HepG2 (cell line): ENCODE measurements around the gene NDEL1. TPM values are rescaled to one million over a fixed set of nuclear protein-coding genes. Genes with fewer than 3 reads are reported as not detected.

Source experiments
- ATAC-seq: fragments of 200-7000 bp; cut with Tn5 transposase; 3 replicates; pipeline ENCODE4 v1.9.1; 2020; ENCODE audit warnings: mild to moderate bottlenecking, moderate library complexity
- BruUV-seq: library from RNA; stranded (reverse); fragments of 400-500 nt; replicated peaks from 2 replicates; lab custom pipeline; 2021; lab: Mats Ljungman, UMichigan
- CTCF ChIA-PET: fragments of 300-600 bp; formaldehyde crosslinking; extraction: SDS; loops from one replicate; lab custom pipeline; 2021; ENCODE audit warnings: low total read pairs, inconsistent platforms, low intra/inter-chr PET ratio; lab: Yijun Ruan, JAX
- POLR2A ChIA-PET: fragments of 350-600 bp; sonication (Branson Sonifier 250); formaldehyde crosslinking; loops from one replicate; lab custom pipeline; 2020; ENCODE audit warnings: antibody characterized with exemption, inconsistent platforms; lab: Yijun Ruan, JAX
- DNase-seq: peaks from one replicate; pipeline ENCODE4 v3.0.0-alpha.2; 2015; ENCODE audit warnings: low spot score
- FAIRE-seq: peaks from 3 replicates; lab custom pipeline; 2011; peaks lifted over from hg19 to GRCh38; lab: Jason Lieb, UNC
- H2AFZ ChIP-seq: one replicate; pipeline ENCODE4 v1.6.1; 2011; ENCODE audit warnings: low read length, inconsistent platforms
- H3K27ac ChIP-seq: fragments of 300-600 bp; 3 replicates; pipeline ENCODE4 v1.8.0; 2011; ENCODE audit warnings: mixed run types, mild to moderate bottlenecking, mixed read lengths, low read length, inconsistent platforms; ENCODE audit not compliant: insufficient read depth; ENCODE audit errors: extremely low read length
- H3K27me3 ChIP-seq, 2 experiments: fragments of 200-600 bp in 1 of 2; 2 replicates in 1 of 2; 3 replicates in 1 of 2; pipeline versions ENCODE4 v1.6.0 to v1.8.0; 2011; ENCODE audit warnings: low read length in 2 of 2, mild to moderate bottlenecking in 2 of 2, moderate library complexity in 2 of 2, inconsistent platforms in 1 of 2; ENCODE audit not compliant: insufficient read depth in 2 of 2, control insufficient read depth in 1 of 2
- H3K36me3 ChIP-seq, 2 experiments: fragments of 200-600 bp in 1 of 2; replicated peaks in 1 of 2; 2 replicates in 1 of 2; 3 replicates in 1 of 2; pipeline versions ENCODE4 v1.5.1 to v1.8.0; 2011; ENCODE audit warnings: low read length in 2 of 2, inconsistent platforms in 1 of 2; ENCODE audit not compliant: insufficient read depth in 2 of 2, control insufficient read depth in 1 of 2
- H3K4me1 ChIP-seq: 2 replicates; pipeline ENCODE4 v1.5.1; 2012; ENCODE audit warnings: low read length, inconsistent platforms; ENCODE audit not compliant: insufficient read depth
- H3K4me2 ChIP-seq: 2 replicates; pipeline ENCODE4 v1.6.0; 2011; ENCODE audit warnings: low read depth, low read length, inconsistent platforms
- H3K4me3 ChIP-seq, 3 experiments: fragments of 200-600 bp in 1 of 3; sonication (generic), shearing (Covaris generic) in 1 of 3; replicated peaks in 1 of 3; 2 replicates each; pipeline ENCODE4 v1.5.1; 2011 to 2016; ENCODE audit warnings: low read length in 3 of 3, inconsistent platforms in 2 of 3, low read depth in 2 of 3, mild to moderate bottlenecking in 2 of 3, control low read depth in 1 of 3, mixed read lengths in 1 of 3; ENCODE audit not compliant: insufficient read depth in 1 of 3
- H3K79me2 ChIP-seq: one replicate; pipeline ENCODE4 v1.6.1; 2011; ENCODE audit warnings: low read length, inconsistent platforms; ENCODE audit not compliant: insufficient read depth
- H3K9ac ChIP-seq: 2 replicates; pipeline ENCODE4 v1.6.0; 2011; ENCODE audit warnings: mild to moderate bottlenecking, low read depth, low read length, inconsistent platforms; ENCODE audit not compliant: insufficient read depth
- H3K9me3 ChIP-seq: 2 replicates; pipeline ENCODE4 v1.5.1; 2012; ENCODE audit warnings: mild to moderate bottlenecking, low read length
- H4K20me1 ChIP-seq: 2 replicates; pipeline ENCODE4 v1.6.0; 2011; ENCODE audit warnings: inconsistent platforms, mild to moderate bottlenecking, low read length, moderate library complexity; ENCODE audit not compliant: insufficient read depth
- CBX2 ChIP-seq, 2 experiments: fragments of 200-600 bp in 1 of 2; sonication (generic); formaldehyde crosslinking in 1 of 2; IDR thresholded peaks; 2 replicates each; pipeline versions ENCODE4 v1.7.0 to v1.8.1; 2018 to 2022; ENCODE audit warnings: low read depth in 2 of 2, low read length in 1 of 2, mild to moderate bottlenecking in 1 of 2, missing genetic modification reagents in 1 of 2
- HHEX ChIP-seq: IDR thresholded peaks from 2 replicates; pipeline ENCODE4 v1.6.1; 2016; ENCODE audit warnings: control low read depth
- HOXA3 ChIP-seq: sonication (generic); formaldehyde crosslinking; IDR thresholded peaks from 2 replicates; pipeline ENCODE4 v1.5.0; 2020; ENCODE audit warnings: missing genetic modification reagents
- MAFF ChIP-seq: IDR thresholded peaks from 2 replicates; pipeline ENCODE4 v1.6.1; 2011; ENCODE audit warnings: low read depth, low read length, improper control_type of control experiment
- MBNL3 ChIP-seq: fragments of 250-450 bp; sonication (Bioruptor Pico); conservative IDR thresholded peaks from 2 replicates; pipeline ENCODE4 v1.8.0; 2022; ENCODE audit warnings: mild to moderate bottlenecking, inconsistent platforms
- MLLT10 ChIP-seq: sonication (generic); formaldehyde crosslinking; IDR thresholded peaks from 2 replicates; pipeline ENCODE4 v1.4.0; 2020; ENCODE audit warnings: missing genetic modification reagents
- MXD4 ChIP-seq: IDR thresholded peaks from 2 replicates; pipeline ENCODE4 v1.6.1; 2016; ENCODE audit warnings: mild to moderate bottlenecking, missing biosample characterization, missing genetic modification reagents
- NCOA1 ChIP-seq: sonication (generic); formaldehyde crosslinking; IDR thresholded peaks from 2 replicates; pipeline ENCODE4 v1.9.0; 2021; ENCODE audit warnings: missing genetic modification reagents
- RFXAP ChIP-seq: sonication (generic); formaldehyde crosslinking; IDR thresholded peaks from 2 replicates; pipeline ENCODE4 v1.4.0; 2020; ENCODE audit warnings: missing genetic modification reagents, borderline replicate concordance
- SOX5 ChIP-seq: IDR thresholded peaks from 2 replicates; pipeline ENCODE4 v1.6.1; 2016; ENCODE audit warnings: borderline replicate concordance
- ZBTB3 ChIP-seq: sonication (generic); formaldehyde crosslinking; IDR thresholded peaks from 2 replicates; pipeline ENCODE4 v1.4.0; 2020; ENCODE audit warnings: low read depth, mild to moderate bottlenecking, moderate library complexity, missing genetic modification reagents, borderline replicate concordance
- ZNF224 ChIP-seq: sonication (generic); formaldehyde crosslinking; IDR thresholded peaks from 2 replicates; pipeline ENCODE4 v1.5.0; 2020; ENCODE audit warnings: mild to moderate bottlenecking, missing genetic modification reagents
- ZNF253 ChIP-seq: sonication (generic); formaldehyde crosslinking; IDR thresholded peaks from 2 replicates; pipeline ENCODE4 v1.8.0; 2022; ENCODE audit warnings: mild to moderate bottlenecking, missing genetic modification reagents, borderline replicate concordance
- ZNF496 ChIP-seq: sonication (generic); formaldehyde crosslinking; IDR thresholded peaks from 2 replicates; pipeline ENCODE4 v1.8.1; 2023; ENCODE audit warnings: mild to moderate bottlenecking, moderate library complexity, missing genetic modification reagents; ENCODE audit not compliant: insufficient replicate concordance
- WGBS: methylation state at CpG from one replicate; pipeline ENCODE4 v1.1.6; 2017; ENCODE audit warnings: low lambda C conversion rate; 5-methylcytosine and 5-hydroxymethylcytosine counted together
- in situ Hi-C: cut with HindIII; loops from 2 replicates; pipeline ENCODE4 v1.10.0; 2017; ENCODE audit warnings: low pct_unique_long_range_greater_than_20kb; ENCODE audit not compliant: extremely low pct_ligation_motif_present
- intact Hi-C: fragments of 100-400 bp; cut with micrococcal nuclease; formaldehyde crosslinking; loops from one replicate; pipeline ENCODE4 v1.10.0; 2022; ENCODE audit not compliant: unreplicated experiment
- polyA plus RNA-seq, 8 experiments: library from polyadenylated mRNA; depleted of rRNA in 3 of 8; stranded (reverse) in 7 of 8; unstranded in 1 of 8; fragments of >200 nt; fragmentation: Illumina TruSeq in 4 of 8; extraction: Trizol in 4 of 8; gene quantifications; 2 replicates each; pipeline versions ENCODE4 v1.2.1 to v1.2.3, GENCODE V29; 2011 to 2016; ENCODE audit warnings: low read depth in 4 of 8, missing spikeins in 1 of 8, mixed read lengths in 1 of 8; ENCODE audit not compliant: insufficient read depth in 1 of 8
- total RNA-seq, 5 experiments: library from RNA; depleted of rRNA; stranded (reverse); fragments of >200 nt; fragmentation: Illumina TruSeq; extraction: Trizol; gene quantifications; 2 replicates each; pipeline ENCODE4 v1.2.3, GENCODE V29; 2016; ENCODE audit warnings: low read depth in 1 of 5
- TF ChIP-seq, protein P1 (sequence below): sonication (generic); formaldehyde crosslinking; IDR thresholded peaks from 2 replicates; pipeline ENCODE4 v1.4.0; 2020; ENCODE audit warnings: mild to moderate bottlenecking, low read depth, missing genetic modification reagents
- TF ChIP-seq, protein P2 (sequence below): IDR thresholded peaks from 2 replicates; pipeline ENCODE4 v1.6.1; 2012; ENCODE audit warnings: low read length, improper control_type of control experiment

The NDEL1 gene
- total and polyA plus RNA-seq, 2 of the 13 experiments (the other 11 are each of a cell fraction or from before 2014, with no cell fraction given), result 59.8 to 153 TPM

- TF ChIP-seq MAFF (no peak), SOX5 (no peak)
- TF ChIP-seq, protein P1, sequence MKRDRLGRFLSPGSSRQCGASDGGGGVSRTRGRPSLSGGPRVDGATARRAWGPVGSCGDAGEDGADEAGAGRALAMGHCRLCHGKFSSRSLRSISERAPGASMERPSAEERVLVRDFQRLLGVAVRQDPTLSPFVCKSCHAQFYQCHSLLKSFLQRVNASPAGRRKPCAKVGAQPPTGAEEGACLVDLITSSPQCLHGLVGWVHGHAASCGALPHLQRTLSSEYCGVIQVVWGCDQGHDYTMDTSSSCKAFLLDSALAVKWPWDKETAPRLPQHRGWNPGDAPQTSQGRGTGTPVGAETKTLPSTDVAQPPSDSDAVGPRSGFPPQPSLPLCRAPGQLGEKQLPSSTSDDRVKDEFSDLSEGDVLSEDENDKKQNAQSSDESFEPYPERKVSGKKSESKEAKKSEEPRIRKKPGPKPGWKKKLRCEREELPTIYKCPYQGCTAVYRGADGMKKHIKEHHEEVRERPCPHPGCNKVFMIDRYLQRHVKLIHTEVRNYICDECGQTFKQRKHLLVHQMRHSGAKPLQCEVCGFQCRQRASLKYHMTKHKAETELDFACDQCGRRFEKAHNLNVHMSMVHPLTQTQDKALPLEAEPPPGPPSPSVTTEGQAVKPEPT, result no peak
Observed at GRCh38 chr17:8468127-8468526, 32.4 kb downstream of the NDEL1 start (continued).

- BruUV-seq, result no TSS peak
- TF ChIP-seq ZNF496 (CRISPR knock-in tag) (no peak), RFXAP (CRISPR knock-in tag) (no peak), ZNF253 (CRISPR knock-in tag) (no peak), ZBTB3 (CRISPR knock-in tag) (no peak), ZNF224 (CRISPR knock-in tag) (no peak), HHEX (CRISPR knock-in tag) (no peak), MXD4 (CRISPR knock-in tag) (no peak), MLLT10 (no peak), NCOA1 (no peak), CBX2 (IDR thresholded peaks at IDR 0.05; ENCODE audit: low read depth, low read length) (no peak), CBX2 (CRISPR knock-in tag; IDR thresholded peaks at IDR 0.05; ENCODE audit: low read depth) (no peak), MBNL3 (no peak), HOXA3 (CRISPR knock-in tag) (no peak)
- TF ChIP-seq, protein P2, sequence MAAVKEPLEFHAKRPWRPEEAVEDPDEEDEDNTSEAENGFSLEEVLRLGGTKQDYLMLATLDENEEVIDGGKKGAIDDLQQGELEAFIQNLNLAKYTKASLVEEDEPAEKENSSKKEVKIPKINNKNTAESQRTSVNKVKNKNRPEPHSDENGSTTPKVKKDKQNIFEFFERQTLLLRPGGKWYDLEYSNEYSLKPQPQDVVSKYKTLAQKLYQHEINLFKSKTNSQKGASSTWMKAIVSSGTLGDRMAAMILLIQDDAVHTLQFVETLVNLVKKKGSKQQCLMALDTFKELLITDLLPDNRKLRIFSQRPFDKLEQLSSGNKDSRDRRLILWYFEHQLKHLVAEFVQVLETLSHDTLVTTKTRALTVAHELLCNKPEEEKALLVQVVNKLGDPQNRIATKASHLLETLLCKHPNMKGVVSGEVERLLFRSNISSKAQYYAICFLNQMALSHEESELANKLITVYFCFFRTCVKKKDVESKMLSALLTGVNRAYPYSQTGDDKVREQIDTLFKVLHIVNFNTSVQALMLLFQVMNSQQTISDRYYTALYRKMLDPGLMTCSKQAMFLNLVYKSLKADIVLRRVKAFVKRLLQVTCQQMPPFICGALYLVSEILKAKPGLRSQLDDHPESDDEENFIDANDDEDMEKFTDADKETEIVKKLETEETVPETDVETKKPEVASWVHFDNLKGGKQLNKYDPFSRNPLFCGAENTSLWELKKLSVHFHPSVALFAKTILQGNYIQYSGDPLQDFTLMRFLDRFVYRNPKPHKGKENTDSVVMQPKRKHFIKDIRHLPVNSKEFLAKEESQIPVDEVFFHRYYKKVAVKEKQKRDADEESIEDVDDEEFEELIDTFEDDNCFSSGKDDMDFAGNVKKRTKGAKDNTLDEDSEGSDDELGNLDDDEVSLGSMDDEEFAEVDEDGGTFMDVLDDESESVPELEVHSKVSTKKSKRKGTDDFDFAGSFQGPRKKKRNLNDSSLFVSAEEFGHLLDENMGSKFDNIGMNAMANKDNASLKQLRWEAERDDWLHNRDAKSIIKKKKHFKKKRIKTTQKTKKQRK, result no peak
- in situ Hi-C loops (no loop called here), intact Hi-C loops (no loop called here)
- Histone ChIP-seq H4K20me1 (peaks cover 29% of the 10 kb centered on the region), H2AFZ (no peak overlapping the region), H3K9ac (no peak overlapping the region), H3K27me3 (no peaks in the 10 kb centered on the region), H3K4me1 (peaks cover 19% of the 10 kb centered on the region), H3K79me2 (peaks cover 22% of the 10 kb centered on the region), H3K27ac (no peak overlapping the region), H3K36me3 (peaks cover 30 to 84% of the 10 kb centered on the region in 2 experiments; a peak in 4 of 5 replicates), H3K4me2 (no peak overlapping the region), H3K4me3 (no peak overlapping the region), H3K9me3 (no peaks in the 10 kb centered on the region)
- POLR2A ChIA-PET, result no interaction called here
- WGBS, result 98% methylated on average over 3 of the region's 3 CpGs
- DNase-seq (no peak), FAIRE-seq (no peak), ATAC-seq (no peak)
- CTCF ChIA-PET, result no interaction called here
Observed at GRCh38 chr17:8468980-8469379, 33.3 kb downstream of the NDEL1 start.
